Measurements from ENCODE around the gene CYP4F3.

The CYP4F3 gene

GRCh38 chr19:15616183-15616582, 24.5 kb upstream of the CYP4F3 start:
- no peak overlapping the region for H3K4me3 ChIP-seq
- no peaks in the 10 kb centered on the region for H3K9me3 ChIP-seq
- TF ChIP-seq, protein P1, sequence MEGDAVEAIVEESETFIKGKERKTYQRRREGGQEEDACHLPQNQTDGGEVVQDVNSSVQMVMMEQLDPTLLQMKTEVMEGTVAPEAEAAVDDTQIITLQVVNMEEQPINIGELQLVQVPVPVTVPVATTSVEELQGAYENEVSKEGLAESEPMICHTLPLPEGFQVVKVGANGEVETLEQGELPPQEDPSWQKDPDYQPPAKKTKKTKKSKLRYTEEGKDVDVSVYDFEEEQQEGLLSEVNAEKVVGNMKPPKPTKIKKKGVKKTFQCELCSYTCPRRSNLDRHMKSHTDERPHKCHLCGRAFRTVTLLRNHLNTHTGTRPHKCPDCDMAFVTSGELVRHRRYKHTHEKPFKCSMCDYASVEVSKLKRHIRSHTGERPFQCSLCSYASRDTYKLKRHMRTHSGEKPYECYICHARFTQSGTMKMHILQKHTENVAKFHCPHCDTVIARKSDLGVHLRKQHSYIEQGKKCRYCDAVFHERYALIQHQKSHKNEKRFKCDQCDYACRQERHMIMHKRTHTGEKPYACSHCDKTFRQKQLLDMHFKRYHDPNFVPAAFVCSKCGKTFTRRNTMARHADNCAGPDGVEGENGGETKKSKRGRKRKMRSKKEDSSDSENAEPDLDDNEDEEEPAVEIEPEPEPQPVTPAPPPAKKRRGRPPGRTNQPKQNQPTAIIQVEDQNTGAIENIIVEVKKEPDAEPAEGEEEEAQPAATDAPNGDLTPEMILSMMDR (IDR thresholded peaks at IDR 0.05) = no peak
- no peak overlapping the region for H3K27ac ChIP-seq
- H3K4me1 ChIP-seq = no peaks in the 10 kb centered on the region
- DNase-seq = no peak
- peaks cover 0 to 58% of the 10 kb centered on the region in 2 donors for H3K27me3 ChIP-seq
- no peaks in the 10 kb centered on the region for H3K36me3 ChIP-seq
- intact Hi-C loops (cut with DNase I; ENCODE audit: low total_unique reads) = no loop called here

DNA sequence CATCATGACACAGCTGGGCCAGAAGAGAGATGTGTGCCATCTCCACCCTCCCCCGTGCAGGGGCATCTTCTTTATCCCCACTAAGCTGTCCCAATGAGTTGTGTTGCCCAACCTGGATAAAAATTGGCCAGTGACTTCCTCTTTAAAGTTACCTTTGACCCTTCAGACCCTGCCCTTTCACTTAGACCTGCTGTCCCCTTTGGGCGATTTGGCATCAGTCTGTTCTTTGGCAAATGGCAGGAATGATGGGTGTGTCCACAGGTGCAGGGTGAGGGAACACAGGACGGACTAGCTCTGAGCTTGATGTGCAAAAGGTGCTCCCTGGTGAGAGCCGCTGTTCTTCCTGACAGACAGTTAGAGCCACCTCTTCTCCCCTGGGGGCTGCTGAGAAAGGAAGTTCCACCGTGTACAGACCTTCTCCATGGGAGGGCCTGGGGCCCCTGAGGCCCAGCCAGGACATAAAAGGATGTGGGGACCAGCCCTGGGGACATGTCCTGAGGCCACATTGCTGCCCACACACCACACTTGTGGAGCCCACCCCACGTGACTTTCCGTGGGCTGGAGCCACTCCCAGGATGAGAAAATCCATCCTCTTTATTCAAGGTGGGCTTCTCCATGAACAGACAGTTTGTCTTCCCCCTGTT, 23.9 kb upstream of the CYP4F3 start:
- intact Hi-C loops (cut with DNase I; ENCODE audit: low total_unique reads) = no loop called here
- TF ChIP-seq, protein P1 (IDR thresholded peaks at IDR 0.05) = no peak
- H3K36me3 ChIP-seq = no peaks in the 10 kb centered on the region
- DNase-seq = no peak
- H3K4me1 ChIP-seq = no peaks in the 10 kb centered on the region
- peaks cover 0 to 59% of the 10 kb centered on the region in 2 donors for H3K27me3 ChIP-seq
- no peak overlapping the region for H3K4me3 ChIP-seq
- no peak overlapping the region for H3K27ac ChIP-seq
- no peaks in the 10 kb centered on the region for H3K9me3 ChIP-seq

GRCh38 chr19:15618321-15618720, 22.4 kb upstream of the CYP4F3 start:
- peaks cover 0 to 55% of the 10 kb centered on the region in 2 donors for H3K27me3 ChIP-seq
- no peaks in the 10 kb centered on the region for H3K9me3 ChIP-seq
- no peaks in the 10 kb centered on the region for H3K4me1 ChIP-seq
- H3K27ac ChIP-seq = no peak overlapping the region
- H3K36me3 ChIP-seq = no peaks in the 10 kb centered on the region
- intact Hi-C loops (cut with DNase I; ENCODE audit: low total_unique reads) = no loop called here
- no peak overlapping the region for H3K4me3 ChIP-seq
- TF ChIP-seq, protein P1 (IDR thresholded peaks at IDR 0.05) = no peak
- DNase-seq = no peak

- H3K27ac ChIP-seq = no peak overlapping the region
- H3K27me3 ChIP-seq = peaks cover 0 to 44% of the 10 kb centered on the region in 2 donors
- intact Hi-C loops (cut with DNase I; ENCODE audit: low total_unique reads) = loop anchor here (10.0 kb wide), 2 partner anchors 253 to 403 kb away; no protein-coding TSS in a partner anchor
- H3K4me1 ChIP-seq = no peaks in the 10 kb centered on the region
- DNase-seq = no peak
- TF ChIP-seq, protein P1 (IDR thresholded peaks at IDR 0.05) = no peak
- no peaks in the 10 kb centered on the region for H3K36me3 ChIP-seq
- no peaks in the 10 kb centered on the region for H3K9me3 ChIP-seq
- H3K4me3 ChIP-seq = no peak overlapping the region
These were observed 18.9 kb upstream of the CYP4F3 start for GRCh38 chr19:15621801-15622200.

DNA sequence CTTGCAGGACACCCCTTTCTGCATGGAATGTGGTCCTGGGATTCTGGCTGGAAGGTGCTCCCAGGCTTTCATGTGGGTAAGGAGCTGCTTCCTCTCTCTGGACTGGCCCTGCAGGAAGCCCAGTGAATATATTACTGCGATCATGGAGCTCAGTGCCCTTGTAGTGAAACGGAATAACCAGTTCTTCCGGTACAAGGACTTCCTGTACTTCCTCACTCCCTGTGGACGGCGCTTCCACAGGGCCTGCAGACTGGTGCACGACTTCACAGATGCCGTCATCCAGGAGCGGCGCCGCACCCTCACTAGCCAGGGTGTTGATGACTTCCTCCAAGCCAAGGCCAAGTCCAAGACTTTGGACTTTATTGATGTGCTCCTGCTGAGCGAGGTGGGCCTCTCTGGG, 17.7 kb upstream of the CYP4F3 start:
- no peaks in the 10 kb centered on the region for H3K4me1 ChIP-seq
- no peak overlapping the region for H3K27ac ChIP-seq
- peaks cover 0 to 32% of the 10 kb centered on the region in 2 donors for H3K27me3 ChIP-seq
- no peaks in the 10 kb centered on the region for H3K36me3 ChIP-seq
- intact Hi-C loops (cut with DNase I; ENCODE audit: low total_unique reads) = loop anchor here (10.0 kb wide), 2 partner anchors 252 to 402 kb away; no protein-coding TSS in a partner anchor
- TF ChIP-seq, protein P1 (IDR thresholded peaks at IDR 0.05) = no peak
- no peak overlapping the region for H3K4me3 ChIP-seq
- no peaks in the 10 kb centered on the region for H3K9me3 ChIP-seq
- DNase-seq = no peak
